Measurements from ENCODE around the gene PALLD.
"Not testable (repeated sequence)": the region's sequence is repeated elsewhere in the genome, so short reads cannot be mapped to it uniquely, and the experiment has no call there.

PALLD gene

DNA sequence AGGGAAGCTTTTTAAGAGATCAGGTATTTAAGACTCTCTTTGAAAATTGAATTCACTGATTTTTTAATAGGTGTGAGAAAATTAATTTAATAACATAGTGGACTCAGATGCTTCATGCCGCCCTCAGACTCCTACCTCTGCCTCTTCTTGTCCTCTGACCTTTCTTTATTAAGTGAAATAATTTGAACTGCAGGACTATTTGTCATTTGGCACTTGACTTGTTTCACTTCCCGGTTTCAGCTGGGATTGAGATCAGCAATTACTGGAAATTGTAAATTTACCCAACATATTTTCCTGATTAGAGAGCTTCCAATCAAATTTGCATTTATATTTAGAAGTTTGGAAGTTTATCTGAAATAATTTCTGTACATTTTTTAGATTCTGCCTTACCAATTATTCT, 396.4 kb downstream of the PALLD start:
- DNase-seq (ENCODE audit: low read depth, low spot score), result no peak

DNA sequence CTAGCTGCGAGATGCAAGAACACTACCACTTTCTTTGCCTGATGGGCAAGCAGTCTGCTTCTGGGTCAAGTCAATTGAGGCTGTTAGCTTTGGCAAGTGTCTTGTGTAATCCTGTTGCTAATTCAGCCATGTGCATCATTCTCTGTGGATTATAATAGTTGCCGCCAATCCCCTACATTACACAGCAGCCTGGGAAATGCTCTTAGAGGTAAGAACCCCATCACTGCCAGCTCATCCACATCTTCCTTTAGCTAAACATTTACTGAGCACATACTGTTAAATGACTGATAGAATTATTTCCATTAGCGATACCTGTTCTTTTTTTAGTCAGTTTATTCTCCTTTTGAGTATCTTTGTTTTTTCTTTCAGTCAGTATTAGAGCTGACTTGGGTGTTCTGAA, 397.0 kb downstream of the PALLD start:
- DNase-seq (ENCODE audit: low read depth, low spot score), result no peak

DNA sequence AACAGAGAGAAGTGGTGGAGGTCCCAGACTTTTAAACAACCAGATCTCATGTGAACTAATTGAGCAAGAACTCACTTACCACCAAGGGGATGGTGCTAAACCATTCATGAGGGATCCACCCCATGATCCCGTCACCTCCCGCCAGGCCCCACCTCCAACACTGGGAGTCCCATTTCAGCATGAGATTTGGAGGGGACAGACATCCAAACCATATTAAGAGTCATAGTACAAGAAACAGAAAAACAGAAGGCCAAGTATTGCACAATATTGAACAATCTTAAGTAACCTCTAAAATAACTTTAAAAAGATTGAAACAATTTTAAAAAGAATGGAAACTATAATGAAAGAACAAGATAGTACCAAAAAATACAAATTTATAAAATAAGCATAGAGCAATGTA, 403.2 kb downstream of the PALLD start:
- no peak for DNase-seq (ENCODE audit: low read depth, low spot score)

DNA sequence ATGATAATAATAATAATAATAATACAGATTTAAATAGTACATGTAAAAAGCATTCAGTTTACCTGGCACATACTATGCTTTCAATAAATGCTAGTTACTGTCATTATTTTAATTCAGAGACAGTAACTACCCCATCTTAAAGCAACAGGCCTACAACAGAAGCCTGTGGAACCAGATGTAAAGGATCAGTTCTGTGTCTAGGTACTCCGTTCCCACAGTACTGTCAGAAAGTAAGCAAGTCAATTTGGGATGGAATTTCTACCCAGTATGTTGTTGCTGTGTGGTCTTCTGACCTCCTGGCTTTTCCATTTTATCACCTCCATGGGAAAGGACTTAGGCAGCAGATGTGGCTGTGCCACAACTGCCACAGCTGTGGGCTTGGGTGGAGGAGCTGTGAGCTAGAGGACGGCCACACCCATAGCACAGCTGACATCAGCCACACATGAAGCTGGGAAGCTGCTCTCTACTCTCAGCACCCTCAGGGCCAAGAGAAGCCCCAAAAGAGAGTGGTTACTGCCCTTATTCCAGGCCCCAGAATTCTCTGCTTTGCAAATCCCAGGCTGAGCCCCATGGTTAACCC, 410.4 kb downstream of the PALLD start:
- no peak for DNase-seq (ENCODE audit: low read depth, low spot score)

DNA sequence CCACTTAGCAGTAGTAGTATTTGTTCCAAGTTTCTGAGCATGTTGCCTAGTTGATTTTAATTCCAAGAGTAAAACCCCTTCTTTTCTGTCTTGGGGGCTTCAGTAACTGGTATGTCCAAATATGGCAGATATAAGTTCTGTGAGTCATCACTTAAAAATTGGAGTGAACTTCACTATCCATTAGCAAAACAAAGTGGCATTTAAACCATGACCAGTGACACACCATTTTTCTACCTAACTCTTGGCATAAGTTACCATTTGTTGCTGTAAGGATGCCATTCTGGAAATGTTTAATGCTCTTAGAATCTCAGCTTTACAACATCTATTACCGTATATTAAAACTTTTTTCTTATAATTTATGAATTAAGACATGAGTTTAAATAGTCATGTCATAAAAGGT, 411.2 kb downstream of the PALLD start:
- no peak for DNase-seq (ENCODE audit: low read depth, low spot score)

DNA sequence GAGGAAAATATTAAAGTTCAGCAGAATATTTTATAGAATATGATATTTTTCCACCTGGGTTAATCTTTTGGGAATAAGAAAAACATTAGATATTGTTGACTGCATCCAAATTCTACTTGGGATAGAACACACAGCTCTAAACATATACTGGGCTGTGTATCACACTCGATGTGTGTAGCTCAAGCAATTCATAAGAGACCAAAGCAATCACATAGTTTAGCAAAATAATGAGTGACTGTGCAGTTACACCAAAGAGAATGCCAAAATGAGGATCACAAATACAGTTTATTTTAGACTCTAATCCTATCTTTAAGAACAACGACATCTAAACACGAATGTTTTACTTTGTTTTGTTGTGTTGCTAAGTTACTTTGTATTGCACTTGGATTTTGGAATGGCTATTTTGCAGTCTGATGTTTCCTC, 412.0 kb downstream of the PALLD start:
- DNase-seq (ENCODE audit: low read depth, low spot score), result no peak

DNA sequence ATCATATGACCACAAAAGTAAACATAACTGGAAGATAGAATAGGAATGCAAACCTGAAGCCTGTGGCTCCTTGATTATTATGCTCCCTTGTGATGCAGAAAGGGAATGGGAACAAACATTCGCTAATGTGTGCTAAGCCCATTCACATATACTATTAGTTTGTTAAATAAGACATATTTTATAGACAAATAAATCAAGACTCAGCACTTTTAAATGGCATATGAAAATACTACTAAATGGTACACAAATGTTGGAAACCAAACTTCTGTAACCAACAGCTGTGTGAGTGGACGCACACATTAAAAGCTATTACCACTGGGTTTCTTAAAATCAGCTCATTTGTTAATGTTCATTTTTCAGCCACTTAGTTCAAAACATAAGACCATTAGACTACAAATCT, 417.2 kb downstream of the PALLD start:
- DNase-seq (ENCODE audit: low read depth, low spot score), result no peak

DNA sequence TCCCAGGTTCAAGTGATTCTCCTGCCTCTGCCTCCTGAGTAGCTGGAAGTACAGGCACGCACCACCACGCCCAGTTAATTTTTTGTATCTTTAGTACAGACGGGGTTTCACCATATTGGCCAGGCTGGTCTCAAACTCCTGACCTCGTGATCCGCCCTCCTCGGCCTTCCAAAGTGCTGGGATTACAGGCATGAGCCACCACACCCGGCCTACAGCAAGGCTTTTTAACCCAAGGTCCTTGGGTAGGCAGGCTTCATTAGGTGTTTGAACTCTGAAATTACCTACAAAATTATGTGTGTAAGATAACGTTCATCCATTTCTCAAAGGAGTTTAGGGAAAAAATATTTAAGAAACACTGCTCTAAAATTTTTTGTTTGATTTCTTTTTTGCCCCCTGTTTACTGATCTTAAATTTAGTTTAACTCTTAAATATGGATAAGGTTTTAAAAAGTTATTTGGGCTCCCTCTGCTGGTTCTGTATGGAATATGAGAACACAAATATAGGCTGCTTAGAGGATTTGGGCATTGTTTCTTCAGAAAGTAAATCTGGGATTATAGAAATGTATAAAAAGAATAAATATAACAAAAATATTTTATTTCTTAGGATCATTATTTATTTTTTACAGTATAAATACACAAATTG, 420.4 kb downstream of the PALLD start:
- peak; percentile 15 for DNase-seq (ENCODE audit: low read depth, low spot score)

DNA sequence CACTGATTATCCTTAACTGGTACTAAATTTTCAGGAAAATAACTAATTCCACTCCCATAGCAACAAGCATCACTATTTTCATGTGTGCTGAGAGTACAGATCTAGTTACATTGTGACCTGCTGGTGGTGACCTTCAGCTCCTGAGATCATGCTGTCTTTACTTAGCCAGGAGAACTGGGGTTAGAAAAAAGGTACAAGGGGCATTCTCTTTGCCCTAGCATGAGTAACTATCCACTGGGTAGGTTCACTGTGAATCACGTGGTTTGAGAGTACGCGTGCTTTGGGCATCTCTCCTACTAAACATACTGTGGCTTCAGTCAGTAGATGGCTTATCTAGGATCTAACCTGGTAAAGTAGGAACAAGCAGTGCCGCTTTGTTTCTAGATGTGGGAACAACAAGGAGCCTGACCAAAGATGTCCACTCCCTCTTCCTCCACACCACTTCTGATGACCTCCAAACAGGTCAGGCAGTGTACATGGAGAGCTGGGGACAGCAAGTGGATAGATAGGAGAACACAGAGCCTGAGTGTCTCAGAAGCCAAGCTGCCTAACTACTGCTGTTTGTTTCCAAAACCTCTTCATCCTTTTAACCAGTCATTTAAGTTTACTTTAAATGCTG, 423.0 kb downstream of the PALLD start:
- DNase-seq (ENCODE audit: low read depth, low spot score), result peak; percentile 30

DNA sequence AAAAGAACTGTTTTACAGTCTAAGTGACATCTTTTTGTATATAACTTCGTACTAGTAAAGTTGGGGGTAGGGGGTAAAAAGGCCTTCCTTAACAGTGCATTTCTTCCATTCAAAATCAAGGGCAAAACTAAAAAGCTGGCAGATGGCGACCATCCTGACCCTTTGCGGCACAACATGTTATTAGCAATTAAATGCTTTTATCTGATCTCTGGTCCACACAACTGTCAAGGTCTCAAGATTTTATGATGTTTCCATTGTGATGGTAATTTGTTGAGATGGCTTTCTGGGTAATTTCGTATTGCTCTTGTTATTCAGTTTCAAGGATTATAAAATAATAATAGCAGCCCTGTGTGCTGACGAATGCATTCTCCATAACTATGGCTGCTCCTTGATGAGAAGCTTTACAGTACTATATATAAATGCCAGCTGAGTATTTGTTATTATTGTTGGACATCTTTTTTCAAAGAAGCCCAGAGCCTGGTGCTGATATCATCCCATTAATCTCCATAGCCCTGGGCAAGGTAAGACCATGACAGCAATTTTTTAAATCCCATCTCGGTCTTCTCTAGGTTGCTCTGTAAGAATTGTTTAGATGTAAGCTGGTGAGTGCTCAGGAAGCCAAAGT, 423.7 kb downstream of the PALLD start:
- DNase-seq (ENCODE audit: low read depth, low spot score), result no peak

DNA sequence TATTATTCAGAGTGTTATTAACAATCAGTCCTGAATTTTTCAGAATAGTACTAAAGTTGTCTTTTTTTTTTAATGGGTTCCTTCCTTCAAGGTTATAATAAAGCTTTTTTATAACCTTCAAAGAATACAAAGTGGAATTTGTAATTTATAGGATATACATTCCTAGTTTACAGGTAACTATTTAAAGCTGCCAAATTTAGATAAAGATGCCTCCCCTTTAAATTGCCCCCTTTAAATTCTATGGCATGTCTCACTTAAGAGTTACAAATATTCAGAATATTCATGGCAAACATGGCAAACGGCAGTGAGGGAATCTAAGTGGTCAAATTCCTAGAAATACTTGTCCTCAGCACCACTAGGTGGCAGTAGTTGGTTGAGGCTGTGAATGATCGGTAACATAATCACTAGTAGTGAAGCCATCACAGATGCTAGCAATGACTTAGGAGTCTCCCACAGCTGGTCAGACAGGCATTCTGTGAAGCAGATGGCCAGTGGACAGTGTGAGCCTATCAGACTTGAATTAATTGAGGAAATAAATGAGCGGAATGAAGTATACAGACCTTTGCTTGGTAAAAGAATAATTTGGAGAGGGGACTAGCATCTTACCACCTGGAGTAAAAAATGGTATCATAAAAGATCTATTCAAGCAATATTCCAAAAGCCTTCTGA, 426.8 kb downstream of the PALLD start:
- peak; percentile 44 for DNase-seq (ENCODE audit: low read depth, low spot score)

DNA sequence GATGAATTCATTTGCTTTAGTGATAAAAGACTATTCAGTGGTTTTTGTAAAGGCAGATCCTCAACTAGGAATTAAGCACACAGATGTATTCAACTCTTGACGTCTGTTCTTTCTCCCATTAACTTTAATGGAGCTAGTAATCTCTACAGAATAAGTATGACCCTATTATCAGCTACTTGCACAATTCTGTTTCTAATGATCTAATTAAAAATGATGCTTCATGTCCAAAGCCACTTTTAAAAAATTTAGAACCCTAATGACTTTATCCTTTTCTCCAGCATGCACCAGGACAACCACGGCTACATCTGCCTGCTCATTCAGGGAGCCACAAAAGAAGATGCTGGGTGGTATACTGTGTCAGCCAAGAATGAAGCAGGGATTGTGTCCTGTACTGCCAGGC, 427.8 kb downstream of the PALLD start:
- DNase-seq (ENCODE audit: low read depth, low spot score), result no peak

DNA sequence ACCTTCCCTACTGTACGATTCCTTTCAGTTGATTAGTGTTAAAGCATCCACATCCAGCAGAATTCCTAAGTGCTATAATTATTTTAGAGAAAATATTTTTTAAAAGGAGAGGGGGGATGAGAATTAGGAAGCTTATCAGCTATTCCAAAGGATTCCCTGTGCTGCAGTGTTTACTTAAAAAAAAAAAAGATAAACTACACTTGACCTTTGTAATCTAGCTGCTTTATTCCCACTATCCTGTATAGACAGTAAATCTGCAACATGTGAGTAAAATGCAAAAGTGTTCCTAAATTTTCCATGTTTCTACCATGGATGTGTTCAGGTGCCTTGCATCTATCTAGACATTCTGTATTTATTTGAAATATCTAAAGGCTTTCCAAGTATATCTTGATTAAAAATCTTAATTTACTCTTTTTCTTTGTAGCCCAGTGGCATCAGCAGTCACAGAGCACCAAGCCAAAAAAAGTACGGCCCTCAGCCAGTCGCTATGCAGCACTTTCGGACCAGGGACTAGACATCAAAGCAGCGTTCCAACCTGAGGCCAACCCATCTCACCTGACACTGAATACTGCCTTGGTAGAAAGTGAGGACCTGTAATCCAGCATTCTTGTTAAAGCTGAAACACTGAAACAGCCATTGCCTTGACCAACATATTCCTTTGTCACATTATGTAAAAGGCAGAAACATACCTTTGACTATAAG, 429.1 kb downstream of the PALLD start:
- no peak for DNase-seq (ENCODE audit: low read depth, low spot score)

DNA sequence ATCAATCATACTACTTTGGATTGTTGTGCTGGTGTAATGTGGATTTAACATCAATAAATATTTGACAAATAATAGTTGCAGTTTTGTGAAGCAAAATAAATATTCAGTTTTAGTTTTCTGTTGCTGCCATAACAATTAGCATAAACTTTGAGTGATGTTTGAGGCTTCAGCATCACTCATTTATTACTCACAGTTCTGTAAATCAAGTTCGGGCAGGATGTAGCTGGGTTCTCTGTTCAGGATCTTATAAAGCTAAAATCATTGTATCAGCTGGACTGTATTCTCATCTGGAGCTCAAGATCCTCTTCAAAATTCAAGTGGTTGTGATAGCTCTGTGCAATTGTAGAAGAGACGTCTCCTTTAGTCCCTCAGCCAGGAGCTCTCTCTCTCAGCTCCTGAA, 431.5 kb downstream of the PALLD start:
- DNase-seq (ENCODE audit: low read depth, low spot score), result no peak

DNA sequence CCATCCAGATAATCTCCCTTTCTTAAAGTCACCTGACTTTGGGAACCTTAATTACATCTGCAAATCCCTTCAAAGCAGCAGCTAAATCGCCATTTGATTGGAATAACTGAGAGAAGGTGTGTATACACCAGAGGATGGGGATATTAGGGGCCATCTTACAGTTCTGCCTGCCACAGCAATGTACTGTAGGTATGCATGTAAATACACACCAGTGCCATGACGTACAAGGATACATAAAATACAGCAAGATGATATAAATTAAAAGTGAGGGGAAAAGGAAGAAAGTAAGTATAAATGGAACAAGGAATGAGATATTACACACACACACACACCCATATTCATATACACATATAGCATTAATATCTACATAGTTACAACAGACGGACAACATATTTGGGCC, 432.0 kb downstream of the PALLD start:
- no peak for DNase-seq (ENCODE audit: low read depth, low spot score)

DNA sequence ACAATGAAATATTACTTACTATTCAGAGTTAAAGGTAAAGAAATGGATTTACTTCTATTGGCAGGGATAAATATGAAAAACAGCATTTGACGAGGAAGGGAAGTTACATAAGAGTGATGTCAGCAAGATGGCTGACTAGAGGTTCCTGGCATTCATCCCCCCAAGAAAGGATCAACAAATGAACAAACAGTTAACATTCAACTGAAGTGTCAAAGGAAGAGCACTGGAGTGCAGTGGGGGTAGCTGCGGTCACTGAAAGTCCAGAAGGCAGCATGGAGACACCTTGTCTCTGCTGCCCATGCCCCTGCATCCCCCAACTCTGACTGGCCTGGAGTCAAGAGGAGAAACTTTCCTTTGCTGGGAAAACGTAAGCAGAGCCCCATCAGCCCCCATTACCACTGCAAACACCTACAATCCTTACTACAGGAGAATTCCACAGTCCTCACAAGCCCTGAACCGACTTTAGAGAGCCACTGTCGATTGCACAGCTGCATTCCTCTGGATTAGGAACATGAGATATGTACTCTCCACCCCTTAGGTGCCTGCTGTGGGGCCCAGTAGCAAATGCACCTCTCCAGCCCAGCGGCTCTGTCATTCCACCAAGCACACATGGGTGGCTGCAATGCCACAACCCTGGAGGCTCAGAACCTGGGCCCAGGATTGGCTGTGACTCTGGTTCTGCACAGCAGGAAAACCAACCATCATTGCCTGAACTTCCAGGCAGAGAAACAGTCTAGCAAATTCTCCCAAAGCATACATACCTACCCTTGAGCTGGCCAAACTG, 433.8 kb downstream of the PALLD start:
- DNase-seq (ENCODE audit: low read depth, low spot score), result peak; percentile 15

DNA sequence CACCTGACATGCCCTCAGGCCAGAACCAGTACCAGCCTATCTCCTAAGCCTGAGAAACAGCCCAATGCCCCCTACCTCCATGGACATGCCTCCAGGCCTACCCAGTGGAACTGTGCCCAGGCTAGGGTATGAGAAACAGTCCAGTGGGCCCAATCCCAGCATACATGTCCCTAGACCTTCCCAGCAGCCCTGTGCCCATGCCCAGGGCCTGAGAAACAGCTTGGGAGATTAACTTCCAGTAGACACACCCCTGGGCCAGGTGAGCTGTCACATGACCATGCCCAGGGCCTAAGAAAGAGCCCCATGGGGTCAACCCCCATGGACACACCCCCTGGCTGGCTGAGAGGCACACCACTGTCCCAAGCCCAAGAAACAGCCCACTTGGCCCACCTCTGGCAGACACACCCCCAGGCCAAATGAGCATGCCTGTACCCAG, 434.4 kb downstream of the PALLD start:
- DNase-seq (ENCODE audit: low read depth, low spot score), result no peak

DNA sequence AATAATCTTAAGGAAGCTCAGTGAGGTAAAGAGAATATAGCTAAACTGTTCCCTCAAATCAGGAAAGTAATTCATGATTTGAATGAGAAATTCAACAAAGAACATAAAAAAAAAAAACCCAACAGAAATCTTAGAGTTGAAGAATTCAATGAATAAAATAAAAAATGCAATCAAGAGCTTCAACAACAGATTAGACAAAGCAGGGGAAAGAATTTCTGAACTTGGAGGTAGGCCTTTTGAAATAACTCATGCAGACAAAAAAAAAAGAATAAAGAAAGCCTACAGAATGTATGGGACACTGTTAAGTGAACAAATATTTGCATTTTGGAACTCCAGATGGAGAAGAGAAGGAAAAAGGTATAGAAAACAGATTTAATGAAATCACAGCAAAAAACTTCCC, 435.3 kb downstream of the PALLD start:
- no peak for DNase-seq (ENCODE audit: low read depth, low spot score)

DNA sequence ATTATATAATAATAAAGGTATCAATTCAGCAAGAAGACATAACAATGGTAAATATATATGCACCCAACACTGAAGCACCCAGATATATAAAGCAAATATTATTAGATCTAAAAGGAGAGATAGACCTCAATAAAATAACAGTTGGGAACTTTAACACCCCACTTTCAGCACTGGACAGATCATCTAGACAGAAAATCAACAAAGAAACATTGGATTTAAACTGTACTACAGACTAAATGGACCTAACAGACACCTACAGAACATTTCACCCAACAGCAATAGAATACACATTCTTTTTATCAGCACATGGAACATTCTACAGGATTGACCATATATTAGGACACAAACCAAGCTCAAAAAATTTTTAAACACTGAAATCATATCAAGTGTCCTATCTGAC, 436.6 kb downstream of the PALLD start:
- no peak for DNase-seq (ENCODE audit: low read depth, low spot score)

DNA sequence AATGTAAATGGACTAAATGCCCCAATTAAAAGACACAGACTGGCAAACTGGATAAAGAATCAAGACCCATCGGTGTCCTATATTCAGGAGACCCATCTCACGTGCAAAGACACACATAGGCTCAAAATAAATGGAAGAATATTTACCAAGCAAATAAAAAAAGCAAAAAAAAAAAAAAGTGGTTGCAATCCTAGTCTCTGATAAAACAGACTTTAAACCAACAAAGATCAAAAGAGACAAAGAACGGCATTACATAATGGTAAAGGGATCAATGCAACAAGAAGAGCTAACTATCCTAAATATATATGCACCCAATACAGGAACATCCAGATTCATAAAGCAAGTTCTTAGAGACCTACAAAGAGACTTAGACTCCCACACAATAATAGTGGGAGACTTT, 440.6 kb downstream of the PALLD start:
- not testable (repeated sequence) for DNase-seq (ENCODE audit: low read depth, low spot score)

DNA sequence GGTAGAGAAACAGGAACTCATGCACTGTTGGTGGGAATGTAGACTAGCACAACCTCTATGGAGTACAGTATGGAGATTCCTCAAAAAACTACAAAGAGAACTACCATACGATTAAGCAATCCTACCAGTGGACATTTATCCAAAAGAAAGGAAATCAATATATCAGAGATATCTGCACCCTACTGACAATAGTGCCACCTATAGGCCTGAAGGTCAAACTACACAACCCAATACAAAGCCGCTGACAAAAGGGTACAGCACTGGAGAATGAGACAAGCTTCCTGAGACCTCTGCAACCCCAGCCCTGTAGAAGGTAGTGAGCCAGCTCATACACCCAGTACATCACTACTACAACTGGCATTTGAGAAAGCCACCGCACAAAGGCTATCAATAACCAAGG, 446.1 kb downstream of the PALLD start:
- DNase-seq (ENCODE audit: low read depth, low spot score), result peak; percentile 17
